GM21381 (cell line): Measurements from ENCODE around the gene EGFL7.

Experiments
- ATAC-seq: cut with Tn5 transposase; IDR thresholded peaks from one replicate; pipeline ENCODE4 v1.9.1; 2021; ENCODE audit warnings: mild to moderate bottlenecking, moderate library complexity; ENCODE audit not compliant: unreplicated experiment

EGFL7 gene

DNA sequence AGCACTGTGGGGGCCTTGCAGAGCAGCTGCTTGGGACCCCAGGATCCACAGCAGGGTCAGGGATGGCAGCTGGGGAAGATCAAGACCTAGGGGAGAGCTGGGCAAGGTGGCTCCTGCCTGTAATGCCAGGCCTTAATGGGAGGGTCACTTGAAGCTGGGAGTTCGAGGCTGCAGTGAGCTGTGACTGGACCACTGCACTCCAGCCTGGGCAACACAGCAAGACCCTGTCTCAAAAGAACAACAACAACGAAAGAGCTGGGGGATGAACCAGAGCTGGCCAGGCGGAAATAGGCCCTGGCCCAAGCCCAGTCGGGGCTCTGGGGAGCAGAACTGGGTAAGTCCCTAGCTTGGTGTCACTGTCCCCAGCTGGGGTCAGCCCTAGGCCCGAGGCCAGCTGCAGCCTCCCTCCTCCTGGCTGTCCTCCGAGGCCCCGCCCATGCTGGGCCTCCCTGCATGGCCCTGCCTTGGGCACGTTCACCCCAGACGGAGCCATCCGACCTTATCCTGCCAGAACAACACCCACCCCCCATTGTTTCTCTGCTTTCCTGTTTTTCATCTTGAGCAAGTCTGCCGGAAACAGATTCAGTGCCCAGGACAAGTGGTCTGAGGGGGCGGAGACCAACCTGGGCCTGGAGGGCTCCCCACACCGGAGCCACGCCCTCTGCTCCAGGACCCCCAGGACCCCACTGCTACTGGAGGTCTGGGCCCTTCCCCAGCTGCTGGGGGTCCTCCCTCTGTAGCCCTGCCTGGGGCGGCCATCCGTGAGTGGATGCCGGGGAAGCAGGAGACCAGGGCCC lies 51.6 kb downstream of the EGFL7 start:
- ATAC-seq: no peak

DNA sequence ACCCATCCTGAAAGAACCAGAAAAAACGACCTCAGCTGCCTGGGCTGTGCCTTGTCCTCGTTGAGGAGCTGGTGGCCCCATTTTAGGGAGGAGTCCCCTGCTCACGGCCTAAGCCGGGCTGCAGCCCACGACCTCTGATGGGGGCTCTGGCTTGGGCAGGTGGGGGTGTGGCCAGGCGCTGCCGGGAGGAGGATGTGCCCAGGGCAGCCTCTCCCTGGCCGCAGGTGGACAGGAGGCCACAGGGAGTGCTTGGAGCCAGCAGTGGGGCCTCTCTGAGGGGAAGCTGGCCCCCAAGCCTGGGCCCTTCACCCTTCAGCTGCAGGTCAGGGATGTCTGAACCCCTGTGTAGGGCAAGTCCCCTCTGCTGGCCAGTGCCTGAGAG lies 52.2 kb downstream of the EGFL7 start:
- ATAC-seq: no peak

DNA sequence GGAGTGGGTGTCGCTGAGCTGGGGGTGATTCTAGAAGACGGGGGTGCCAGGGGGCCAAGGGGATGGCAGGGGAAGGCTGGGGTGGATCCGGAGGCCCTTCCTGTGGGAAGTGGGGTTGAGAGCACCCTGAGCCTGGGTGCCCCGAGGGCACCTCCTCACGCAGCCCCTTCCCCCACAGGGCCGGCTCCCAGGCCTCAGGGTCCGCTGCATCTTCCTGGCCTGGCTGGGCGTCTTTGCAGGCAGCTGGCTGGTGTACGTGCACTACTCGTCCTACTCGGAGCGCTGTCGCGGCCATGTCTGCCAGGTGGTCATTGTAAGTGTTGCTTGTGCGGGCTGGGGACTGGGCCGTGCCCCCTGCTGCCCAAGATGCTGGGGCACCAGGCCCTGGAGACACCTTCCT lies 54.7 kb downstream of the EGFL7 start:
- ATAC-seq: no peak

DNA sequence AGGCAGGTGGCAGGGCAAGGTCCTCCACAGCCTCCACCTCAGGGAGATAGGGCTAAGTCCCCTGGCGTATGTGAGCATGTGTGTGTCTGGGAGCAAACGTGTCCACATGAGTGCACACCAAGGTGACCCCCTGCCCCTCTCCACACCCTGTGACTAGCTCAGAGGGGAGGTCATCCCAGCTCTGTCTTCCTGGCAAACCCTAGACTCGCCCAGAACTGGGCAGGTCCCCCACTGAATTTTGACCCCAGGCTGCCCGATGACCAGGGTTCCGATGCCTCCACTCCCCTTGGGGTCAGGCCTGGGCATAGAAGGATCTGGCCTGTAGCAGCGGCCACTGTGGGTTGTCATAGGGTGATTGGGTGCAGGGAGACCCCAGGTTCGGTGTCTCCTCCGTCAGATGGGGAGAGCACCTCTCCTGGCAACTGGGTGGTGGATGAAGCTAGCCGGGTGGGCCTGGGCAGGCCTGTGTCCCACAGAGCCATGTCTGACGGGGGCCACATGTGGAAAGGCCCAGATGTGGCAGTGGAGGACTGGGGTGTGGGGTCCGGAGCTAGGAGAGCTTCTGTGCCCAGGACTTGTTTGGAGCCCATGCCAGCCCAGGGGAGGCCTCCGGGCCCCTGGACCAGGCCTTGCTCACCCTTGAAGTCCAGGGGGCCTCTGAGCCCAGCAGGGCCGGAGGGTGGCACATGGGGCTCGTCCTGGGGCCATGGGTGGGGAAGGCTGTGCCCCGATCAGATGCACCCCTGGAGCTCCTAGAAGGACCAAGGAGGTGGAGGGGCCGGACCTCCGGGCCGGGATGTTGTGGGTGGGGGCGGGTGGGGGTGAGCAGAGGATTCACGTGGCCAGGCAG lies 55.9 kb downstream of the EGFL7 start:
- no peak for ATAC-seq

DNA sequence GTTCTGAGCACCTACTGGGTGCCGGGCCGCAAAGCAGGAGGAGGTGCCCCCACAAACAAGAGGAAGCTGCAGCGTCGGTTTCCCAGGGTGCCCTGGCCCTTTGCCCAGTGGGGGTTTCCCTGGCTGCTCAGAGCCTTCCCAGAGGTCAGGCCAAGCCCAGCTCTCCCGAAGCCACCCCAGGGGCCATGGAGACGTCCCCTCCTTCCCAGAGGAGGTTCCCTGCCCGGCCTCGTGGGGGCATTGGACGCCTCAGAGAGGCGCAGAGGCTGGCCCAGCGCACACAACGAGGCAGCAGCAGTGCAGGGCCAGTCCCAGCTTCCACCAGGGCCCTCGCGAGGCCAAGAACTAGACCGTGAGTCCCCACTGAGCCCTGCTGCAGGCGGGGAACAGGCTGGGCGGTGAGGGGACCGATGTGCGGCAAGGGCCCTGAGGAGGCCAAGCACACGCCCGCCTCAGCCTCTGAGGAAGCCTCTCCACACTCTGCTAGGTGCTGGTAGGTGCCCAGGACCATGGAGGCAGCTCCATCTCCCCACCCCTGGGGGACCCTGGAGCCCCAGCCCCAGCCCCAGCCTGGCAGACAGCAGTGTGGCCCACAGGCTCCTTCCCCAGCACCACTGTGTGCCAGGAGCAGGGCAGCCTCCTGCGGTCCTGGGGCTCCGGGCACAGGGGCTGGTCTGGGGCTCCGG lies 56.6 kb downstream of the EGFL7 start:
- ATAC-seq: no peak

DNA sequence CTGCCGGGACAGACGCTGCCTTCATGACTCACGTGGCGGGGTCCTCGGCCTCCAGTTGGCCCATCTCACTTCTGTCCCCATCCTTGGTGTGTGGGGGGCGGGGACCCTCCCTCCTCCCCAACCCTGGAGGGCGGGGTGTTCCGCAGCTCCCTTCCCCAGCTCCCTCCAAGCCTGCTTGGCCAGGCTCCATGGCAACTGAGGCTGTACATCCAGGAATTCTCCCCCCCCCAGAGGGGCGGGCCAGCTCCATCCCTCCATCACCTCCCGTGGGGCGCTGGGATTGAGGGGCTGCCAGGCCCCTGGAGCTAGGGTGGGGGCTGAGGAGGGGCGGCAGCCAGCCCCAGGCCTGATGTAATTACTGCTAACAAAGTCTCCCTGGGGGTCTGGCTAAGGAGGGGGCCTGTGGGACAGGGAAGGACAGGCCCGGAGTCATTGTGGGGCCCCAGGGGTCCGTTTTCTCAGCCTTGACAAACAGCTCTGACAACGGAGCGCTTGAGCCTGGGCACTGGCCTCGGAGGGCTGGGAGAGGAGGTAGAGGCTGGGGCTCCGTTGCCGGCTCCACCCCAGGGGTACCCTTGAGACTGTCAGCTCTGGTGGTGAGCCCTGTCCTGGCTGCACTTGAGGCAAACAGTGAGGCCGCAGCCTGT lies 57.7 kb downstream of the EGFL7 start:
- ATAC-seq: no peak

DNA sequence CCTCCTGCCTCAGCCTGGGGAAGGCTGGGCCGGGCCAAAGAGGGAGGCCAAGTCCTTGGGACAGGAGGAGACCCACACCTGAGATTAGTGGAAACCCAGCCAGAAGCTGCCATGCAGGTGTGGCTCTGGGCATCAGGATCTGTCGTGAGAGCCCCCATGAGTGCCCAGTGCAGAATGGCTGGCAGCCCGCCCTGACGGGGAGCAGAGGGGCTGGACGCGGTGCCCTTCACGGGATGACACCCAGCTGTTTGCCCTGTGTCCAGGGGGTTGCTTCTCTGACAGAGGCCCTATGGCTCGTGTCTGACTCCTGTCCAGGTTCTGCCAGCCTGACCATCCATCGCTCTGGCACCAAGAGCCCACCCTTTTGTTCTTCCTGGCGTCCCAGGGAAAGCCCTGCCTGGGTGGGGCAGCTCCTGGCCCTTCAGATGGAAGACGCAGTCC lies 58.2 kb downstream of the EGFL7 start:
- ATAC-seq: no peak

DNA sequence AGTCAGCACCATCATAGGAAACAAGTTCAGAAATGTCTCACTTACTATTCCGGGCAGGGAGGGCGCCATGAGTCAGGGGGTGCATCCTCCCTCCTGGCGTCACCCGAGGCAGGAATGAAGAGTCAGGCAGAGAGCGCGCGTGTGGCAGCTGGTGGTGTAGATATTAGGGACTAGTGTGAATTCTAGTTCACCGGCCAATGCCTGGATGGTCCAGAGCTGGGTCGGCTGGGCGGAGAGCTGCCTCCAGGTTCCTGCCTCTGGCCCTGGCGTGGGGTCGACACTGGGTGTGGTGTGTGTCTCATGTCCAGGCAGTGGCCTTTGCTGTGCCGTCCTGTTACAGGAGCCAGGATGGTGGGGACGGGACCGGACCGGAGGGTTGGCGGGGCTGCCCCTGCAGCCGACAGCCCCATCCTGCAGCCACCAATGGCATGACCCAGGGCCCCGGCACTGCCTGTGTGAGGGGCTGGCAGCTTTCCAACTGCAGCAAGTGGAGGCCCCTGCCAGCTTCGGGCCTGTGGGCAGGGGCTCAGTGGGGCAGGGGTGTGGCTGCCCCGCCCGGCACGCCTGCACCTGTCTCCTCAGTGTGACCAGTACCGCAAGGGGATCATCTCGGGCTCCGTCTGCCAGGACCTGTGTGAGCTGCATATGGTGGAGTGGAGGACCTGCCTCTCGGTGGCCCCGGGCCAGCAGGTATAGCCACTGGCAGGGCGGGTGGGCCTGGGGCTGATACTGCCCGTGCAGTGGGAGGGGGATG lies 58.8 kb downstream of the EGFL7 start:
- ATAC-seq: no peak
